Upper lobe of left lung (tissue), 6 donors: ENCODE results near the gene CERS2. TPM values are rescaled to one million over a fixed set of nuclear protein-coding genes. Genes with fewer than 3 reads are reported as not detected.

Source experiments
- ATAC-seq, 2 donors: fragments of 200-7000 bp; cut with Tn5 transposase; one replicate each; pipeline ENCODE4 v1.9.1; 2022; ENCODE audit warnings: mild to moderate bottlenecking in 2 of 2, moderate library complexity in 2 of 2; ENCODE audit not compliant: low FRiP score in 2 of 2
- DNase-seq, 2 donors: peaks; one replicate each; pipeline ENCODE4 v3.0.0-alpha.2; 2019 to 2020
- H3K27ac ChIP-seq, 4 donors: fragments of 200-600 bp; sonication (generic); one replicate each; pipeline ENCODE4 v1.5.1; 2016 to 2019
- H3K27me3 ChIP-seq, 4 donors: fragments of 200-600 bp; sonication (generic); one replicate each; pipeline ENCODE4 v1.5.1; 2017 to 2019
- H3K36me3 ChIP-seq, 4 donors: fragments of 200-600 bp; sonication (generic); one replicate each; pipeline ENCODE4 v1.5.1; 2016 to 2019
- H3K4me1 ChIP-seq, 4 donors: fragments of 200-600 bp; sonication (generic); one replicate each; pipeline ENCODE4 v1.5.1; 2018 to 2019
- H3K4me3 ChIP-seq, 4 donors: fragments of 200-600 bp; sonication (generic); one replicate each; pipeline ENCODE4 v1.5.1; 2017 to 2019; ENCODE audit warnings: mild to moderate bottlenecking in 2 of 4, moderate library complexity in 1 of 4
- H3K9me3 ChIP-seq, 4 donors: fragments of 200-600 bp; sonication (generic); one replicate each; pipeline ENCODE4 v1.5.1; 2018 to 2019
- CTCF ChIP-seq, 6 experiments: fragments of 450-650 bp in 4 of 6; fragments of 200-600 bp in 2 of 6; sonication (generic) in 2 of 6; IDR thresholded peaks; one replicate each; pipeline ENCODE4 v1.5.1; 2016 to 2019; ENCODE audit warnings: antibody characterized with exemption in 6 of 6
- EP300 ChIP-seq, 4 donors: sonication (generic); formaldehyde crosslinking; IDR thresholded peaks; one replicate each; pipeline ENCODE4 v1.5.1; 2017; ENCODE audit warnings: antibody characterized with exemption in 4 of 4, control low read depth in 2 of 4
- POLR2A ChIP-seq, 4 donors: fragments of 450-650 bp; IDR thresholded peaks; one replicate each; pipeline ENCODE4 v1.5.1; 2016 to 2017; ENCODE audit warnings: antibody characterized with exemption in 4 of 4, mild to moderate bottlenecking in 2 of 4
- POLR2AphosphoS5 ChIP-seq, 2 donors: sonication (generic); formaldehyde crosslinking; IDR thresholded peaks; one replicate each; pipeline ENCODE4 v1.5.1; 2017; ENCODE audit warnings: antibody characterized with exemption in 2 of 2
- WGBS, 2 donors: methylation state at CpG; one replicate each; pipeline ENCODE4 v1.1.5; 2017 to 2018; 5-methylcytosine and 5-hydroxymethylcytosine counted together
- total RNA-seq, 6 donors: library from RNA; depleted of rRNA in 4 of 6; stranded (reverse); fragments of >200 nt in 4 of 6; gene quantifications; one replicate each; pipeline versions ENCODE4 v1.1.0 to v1.2.1, GENCODE V29; 2016 to 2021
- donor health status: DM: no; HTN: no; CAD: no; lungs with moderate emphysema.
- donor health status: DM: no; HTN: yes; CAD: no; lungs with severe emphysema.

CERS2 gene
- total RNA-seq, 6 donors from 2014 or later = 93.2 to 322 (median 204) TPM

DNA sequence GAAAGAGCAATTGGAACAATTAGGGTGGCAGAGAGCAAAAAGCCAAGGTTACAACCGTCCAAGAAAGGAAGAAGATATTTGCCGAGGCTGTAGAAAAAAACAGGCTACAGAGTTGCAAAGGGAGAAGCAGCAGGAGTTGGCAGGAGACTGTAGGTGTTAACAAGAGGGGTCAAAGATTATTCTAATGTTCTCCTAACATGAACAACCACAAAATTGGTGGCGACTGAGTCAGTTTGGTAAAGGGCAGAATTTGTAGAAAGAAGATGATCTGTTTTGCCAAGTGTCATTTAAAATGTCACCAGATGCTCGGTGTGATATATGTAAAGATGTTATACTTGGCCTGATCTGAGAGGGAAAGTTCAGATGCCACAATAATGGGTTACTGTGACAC, 33.2 kb upstream of the CERS2 start:
- 15 to 16% methylated on average over 4 of the region's 4 CpGs for WGBS, 2 donors
- no peaks in the 10 kb centered on the region for H3K27me3 ChIP-seq
- peak overlapping the region in 3 of 4 donors; percentile 59 to 77 (median 74) for H3K4me3 ChIP-seq
- peaks cover 58 to 81% (median 74%) of the 10 kb centered on the region in 4 donors for H3K4me1 ChIP-seq
- DNase-seq (no peak), ATAC-seq (no peak)
- H3K9me3 ChIP-seq = no peaks in the 10 kb centered on the region
- peak overlapping the region; percentile 79 to 96 (median 93) for H3K27ac ChIP-seq
- H3K36me3 ChIP-seq = no peaks in the 10 kb centered on the region
- TF ChIP-seq EP300 (IDR thresholded peaks at IDR 0.05) (no peak), POLR2A (IDR thresholded peaks at IDR 0.05) (no peak), CTCF (IDR thresholded peaks at IDR 0.05) (no peak), POLR2AphosphoS5 (IDR thresholded peaks at IDR 0.05) (no peak)

DNA sequence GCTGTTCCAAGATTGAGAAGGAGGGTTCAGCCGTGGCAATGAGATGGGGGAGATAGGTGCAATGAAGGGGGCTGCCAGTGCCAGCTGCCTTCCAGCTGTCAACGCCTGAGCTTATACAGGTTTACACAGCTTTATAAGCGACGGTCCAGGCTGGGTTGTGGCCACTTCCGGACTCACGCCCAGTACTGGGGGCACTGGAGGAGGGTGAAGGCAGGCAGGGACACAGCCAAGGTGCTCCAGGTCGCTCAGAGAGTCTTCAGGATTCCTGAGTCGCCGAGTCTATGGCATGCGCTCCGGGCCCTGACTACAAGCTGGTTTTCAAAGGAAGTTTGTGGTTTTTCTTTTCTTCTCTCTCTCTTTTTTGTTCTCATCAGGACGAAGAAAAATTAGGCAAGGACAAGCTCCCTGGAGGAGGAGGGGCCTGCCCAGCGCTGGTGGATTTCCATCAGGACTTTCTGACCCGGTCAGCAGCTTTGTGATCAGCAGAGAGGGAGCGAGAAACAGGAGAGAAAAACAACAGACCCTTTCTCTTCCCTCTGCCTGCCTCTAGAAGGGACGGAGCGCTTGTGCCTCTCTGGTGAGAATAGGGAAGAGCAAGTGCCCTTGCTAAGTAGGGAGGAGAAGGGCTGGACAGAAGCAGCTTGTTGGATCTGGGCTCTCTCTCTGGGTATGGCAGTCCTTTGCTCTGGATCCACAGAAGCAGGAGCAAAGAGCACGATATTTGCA, 31.9 kb upstream of the CERS2 start, which contains the start of gene MINDY1:
Gene MINDY1 (minus strand): TSS at position 576 of the 726 bp plus-strand sequence. CDS start 4,285 bp downstream, outside the sequence.
- peak; percentile 6 to 78 for TF ChIP-seq POLR2AphosphoS5 (IDR thresholded peaks at IDR 0.05)
- peak in 3 of 4 donors; percentile 21 to 67 (median 21) for TF ChIP-seq POLR2A (IDR thresholded peaks at IDR 0.05)
- TF ChIP-seq EP300 (IDR thresholded peaks at IDR 0.05) = no peak
- TF ChIP-seq CTCF (IDR thresholded peaks at IDR 0.05) = peak; percentile 23 to 56 (median 42)
- peaks cover 0 to 9% (median 2%) of the 10 kb centered on the region in 4 donors for H3K36me3 ChIP-seq
- DNase-seq (peak in 1 of 2 donors; percentile 76), ATAC-seq (peak; percentile 82 to 86)
- peaks cover 58 to 80% (median 67%) of the 10 kb centered on the region in 4 donors for H3K4me1 ChIP-seq
- H3K27ac ChIP-seq = peak within 1 kb of the TSS; percentile 79 to 96 (median 93)
- 2% methylated on average over 16 to 18 of the region's 18 CpGs for WGBS, 2 donors
- no peaks in the 10 kb centered on the region for H3K27me3 ChIP-seq
- no peaks in the 10 kb centered on the region for H3K9me3 ChIP-seq
- H3K4me3 ChIP-seq = peak within 1 kb of the TSS; percentile 47 to 74 (median 56)

- WGBS, 2 donors = 11 to 20% methylated on average over 4 of the region's 4 CpGs
- no peaks in the 10 kb centered on the region for H3K27me3 ChIP-seq
- H3K4me1 ChIP-seq = peaks cover 52 to 79% (median 62%) of the 10 kb centered on the region in 4 donors
- no peak for ATAC-seq
- H3K4me3 ChIP-seq = peak overlapping the region; percentile 47 to 61 (median 56)
- H3K36me3 ChIP-seq = peaks cover 0 to 15% (median 2%) of the 10 kb centered on the region in 4 donors
- H3K9me3 ChIP-seq = no peaks in the 10 kb centered on the region
- TF ChIP-seq POLR2AphosphoS5 (IDR thresholded peaks at IDR 0.05) = no peak
- no peak for TF ChIP-seq POLR2A (IDR thresholded peaks at IDR 0.05)
- no peak for TF ChIP-seq CTCF (IDR thresholded peaks at IDR 0.05)
- no peak for TF ChIP-seq EP300 (IDR thresholded peaks at IDR 0.05)
- no peak for DNase-seq
- H3K27ac ChIP-seq = peak overlapping the region; percentile 79 to 96 (median 93)
Measured at GRCh38 chr1:151005729-151006319, 31.2 kb upstream of the CERS2 start.

DNA sequence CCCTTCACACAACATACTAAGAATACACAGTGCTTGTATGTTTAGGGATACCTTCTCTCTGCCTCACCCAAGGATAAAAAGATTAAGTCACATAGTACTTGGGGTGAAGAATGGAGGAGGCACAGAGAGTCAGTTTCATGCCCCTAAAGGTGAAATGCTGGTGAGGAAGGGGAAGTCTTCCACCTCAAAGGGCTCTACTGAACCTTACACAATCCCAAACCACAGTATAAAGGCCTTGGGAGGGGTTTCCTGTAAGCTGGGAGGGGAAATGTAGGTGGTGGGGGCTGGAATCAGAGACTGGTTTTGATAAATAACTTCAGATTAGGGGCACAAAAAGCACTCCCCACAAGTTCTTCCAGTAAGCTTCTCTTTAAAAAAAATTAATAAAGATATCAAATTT, 28.5 kb upstream of the CERS2 start:
- Histone ChIP-seq H3K9me3 (no peaks in the 10 kb centered on the region), H3K27me3 (no peaks in the 10 kb centered on the region), H3K4me1 (peaks cover 42 to 63% (median 51%) of the 10 kb centered on the region in 4 donors), H3K4me3 (peak overlapping the region in 1 of 4 donors; percentile 23), H3K27ac (peak overlapping the region; percentile 22 to 96 (median 64)), H3K36me3 (peaks cover 6 to 40% (median 17%) of the 10 kb centered on the region in 4 donors)
- DNase-seq = no peak
- TF ChIP-seq POLR2A (IDR thresholded peaks at IDR 0.05) (no peak), EP300 (IDR thresholded peaks at IDR 0.05) (no peak), POLR2AphosphoS5 (IDR thresholded peaks at IDR 0.05) (no peak), CTCF (IDR thresholded peaks at IDR 0.05) (no peak)
- no peak for ATAC-seq
